GM23338 (cell line): ENCODE measurements around the gene TRIM71. TPM values are rescaled to one million over a fixed set of nuclear protein-coding genes. Genes with fewer than 3 reads are reported as not detected.

ENCODE experiments used
- ATAC-seq: fragments of 200-7000 bp; cut with Tn5 transposase; 3 replicates; pipeline ENCODE4 v1.9.1; 2020
- DNase-seq: peaks from one replicate; pipeline ENCODE4 v3.0.0-alpha.2; 2015; ENCODE audit warnings: low spot score
- H2AFZ ChIP-seq: fragments of 200-600 bp; sonication (generic); 2 replicates; pipeline ENCODE4 v1.8.0; 2016; ENCODE audit warnings: antibody characterized with exemption, mild to moderate bottlenecking, moderate library complexity
- H3F3A ChIP-seq: fragments of 200-600 bp; sonication (generic); replicated peaks from 2 replicates; pipeline ENCODE4 v1.8.0; 2017; ENCODE audit warnings: antibody characterized with exemption, mixed run types, low read depth
- H3K27ac ChIP-seq: fragments of 200-600 bp; sonication (generic); 2 replicates; pipeline ENCODE4 v1.6.1; 2016; ENCODE audit warnings: low read depth
- H3K27me3 ChIP-seq: fragments of 200-600 bp; sonication (generic); 2 replicates; pipeline ENCODE4 v1.8.0; 2016; ENCODE audit warnings: mild to moderate bottlenecking, mixed run types, moderate library complexity; ENCODE audit not compliant: insufficient read depth
- H3K36me3 ChIP-seq: fragments of 200-600 bp; sonication (generic); 2 replicates; pipeline ENCODE4 v1.8.0; 2016; ENCODE audit warnings: mild to moderate bottlenecking; ENCODE audit not compliant: insufficient read depth
- H3K4me1 ChIP-seq: fragments of 200-600 bp; sonication (generic); 2 replicates; pipeline ENCODE4 v1.8.0; 2016; ENCODE audit warnings: mild to moderate bottlenecking, moderate library complexity; ENCODE audit not compliant: insufficient read depth
- H3K4me2 ChIP-seq: fragments of 200-600 bp; sonication (generic); 2 replicates; pipeline ENCODE4 v1.7.1; 2017; ENCODE audit warnings: mixed run types
- H3K4me3 ChIP-seq: fragments of 200-600 bp; sonication (generic); 2 replicates; pipeline ENCODE4 v1.6.1; 2016; ENCODE audit warnings: mixed run types
- H3K79me2 ChIP-seq: fragments of 200-600 bp; sonication (generic); replicated peaks from 2 replicates; pipeline ENCODE4 v1.8.0; 2017; ENCODE audit warnings: mild to moderate bottlenecking; ENCODE audit not compliant: insufficient read depth
- H3K9me2 ChIP-seq: fragments of 200-600 bp; sonication (generic); 2 replicates; pipeline ENCODE4 v1.8.0; 2017; ENCODE audit not compliant: insufficient read depth
- H4K20me1 ChIP-seq: fragments of 200-600 bp; sonication (generic); replicated peaks from 2 replicates; pipeline ENCODE4 v1.8.0; 2017; ENCODE audit warnings: mild to moderate bottlenecking; ENCODE audit not compliant: insufficient read depth
- H3K27ac Mint-ChIP-seq: 2 replicates; pipeline ENCODE4 v1.8.0; 2020; ENCODE audit warnings: inconsistent platforms, mild to moderate bottlenecking, moderate library complexity, mixed read lengths
- H3K27me3 Mint-ChIP-seq: 3 replicates; pipeline ENCODE4 v1.8.0; 2022; ENCODE audit warnings: low read depth, mild to moderate bottlenecking, moderate library complexity, mixed read lengths, inconsistent platforms; ENCODE audit not compliant: insufficient read depth, poor library complexity
- H3K36me3 Mint-ChIP-seq: 3 replicates; pipeline ENCODE4 v1.8.0; 2021; ENCODE audit warnings: low read depth, mild to moderate bottlenecking, inconsistent platforms, moderate library complexity, mixed read lengths
- H3K4me1 Mint-ChIP-seq: 3 replicates; pipeline ENCODE4 v1.8.0; 2020; ENCODE audit warnings: mild to moderate bottlenecking, inconsistent platforms, mixed read lengths
- H3K4me3 Mint-ChIP-seq: 3 replicates; pipeline ENCODE4 v1.8.0; 2021; ENCODE audit warnings: moderate library complexity, mild to moderate bottlenecking, inconsistent platforms, mixed read lengths
- H3K9me3 Mint-ChIP-seq: 3 replicates; pipeline ENCODE4 v1.8.0; 2020; ENCODE audit warnings: moderate library complexity, mild to moderate bottlenecking, inconsistent platforms, mixed read lengths
- CREB1 ChIP-seq: fragments of 250-450 bp; sonication (Bioruptor Pico); IDR thresholded peaks from 2 replicates; pipeline ENCODE4 v1.5.0; 2020; ENCODE audit warnings: low read depth, mild to moderate bottlenecking, moderate library complexity
- EZH2 ChIP-seq: fragments of 200-600 bp; sonication (generic); IDR thresholded peaks from one replicate; pipeline ENCODE4 v1.8.0; 2017; ENCODE audit warnings: antibody characterized with exemption, mild to moderate bottlenecking, low read depth; ENCODE audit not compliant: unreplicated experiment
- EZH2phosphoT487 ChIP-seq: fragments of 200-600 bp; sonication (generic); IDR thresholded peaks from one replicate; pipeline ENCODE4 v1.8.1; 2018; ENCODE audit warnings: antibody characterized with exemption; ENCODE audit not compliant: unreplicated experiment
- JUNB ChIP-seq: IDR thresholded peaks from one replicate; pipeline ENCODE4 v1.6.1; 2016; ENCODE audit warnings: antibody characterized with exemption; ENCODE audit not compliant: unreplicated experiment
- NANOG ChIP-seq: IDR thresholded peaks from 2 replicates; pipeline ENCODE4 v1.6.1; 2016; ENCODE audit warnings: antibody characterized with exemption, borderline replicate concordance
- POLR2AphosphoS5 ChIP-seq: IDR thresholded peaks from 2 replicates; pipeline ENCODE4 v1.6.1; 2016; ENCODE audit warnings: antibody characterized with exemption, low read depth
- STAT1 ChIP-seq: IDR thresholded peaks from one replicate; pipeline ENCODE4 v1.6.1; 2016; ENCODE audit warnings: antibody characterized with exemption; ENCODE audit not compliant: unreplicated experiment
- ZNF114 ChIP-seq: fragments of 250-450 bp; sonication (Bioruptor Pico); IDR thresholded peaks from 2 replicates; pipeline ENCODE4 v1.5.0; 2020; ENCODE audit warnings: mild to moderate bottlenecking, moderate library complexity
- ZNF331 ChIP-seq: fragments of 250-450 bp; sonication (Bioruptor Pico); IDR thresholded peaks from 2 replicates; pipeline ENCODE4 v1.5.0; 2020; ENCODE audit warnings: low read depth, mild to moderate bottlenecking, moderate library complexity
- polyA plus RNA-seq: library from polyadenylated mRNA; unstranded; fragments of >200 nt; fragmentation: Nextera tagmentation; extraction: Ambion mirVana; gene quantifications from 2 replicates; pipeline ENCODE4 v1.2.1, GENCODE V29; 2016
- total RNA-seq: library from RNA; depleted of rRNA; stranded (reverse); fragments of >200 nt; shearing (Covaris generic); gene quantifications from 2 replicates; pipeline ENCODE4 v1.2.3, GENCODE V29; 2014
- TF ChIP-seq, protein P1 (sequence below), 2 experiments: fragments of 200-600 bp in 1 of 2; sonication (generic) in 1 of 2; conservative IDR thresholded peaks; 2 replicates each; pipeline versions ENCODE4 v1.5.1 to v1.6.1; 2016 to 2017; ENCODE audit warnings: antibody characterized with exemption in 2 of 2, low read depth in 2 of 2, mild to moderate bottlenecking in 2 of 2, moderate library complexity in 1 of 2
- TF ChIP-seq, protein P2 (sequence below): fragments of 250-450 bp; sonication (Bioruptor Pico); IDR thresholded peaks from 2 replicates; pipeline ENCODE4 v1.5.0; 2020; ENCODE audit warnings: mild to moderate bottlenecking, moderate library complexity

TRIM71 gene
- total and polyA plus RNA-seq, 2 experiments from 2014 or later, result 71.5 to 346 TPM

DNA sequence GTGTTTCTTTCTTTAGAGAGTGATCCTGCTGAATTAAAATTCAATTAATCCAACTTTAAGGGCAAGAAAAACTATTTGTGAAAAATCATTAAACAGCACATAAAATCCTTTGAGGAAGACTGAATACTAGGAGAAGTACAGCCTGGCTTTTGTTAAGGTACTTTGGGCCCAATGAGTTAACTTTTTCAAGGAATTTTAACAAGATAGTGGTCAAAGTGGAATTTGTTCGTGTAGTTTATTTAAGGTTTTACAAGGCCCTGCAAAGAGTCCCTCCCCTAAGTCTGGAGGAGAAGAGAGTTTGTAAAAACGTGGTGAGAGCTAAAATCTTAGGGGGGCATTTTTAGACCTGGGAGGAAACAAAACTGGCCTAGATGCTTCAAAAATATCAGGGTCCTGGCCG, 26.0 kb upstream of the TRIM71 start:
- Histone ChIP-seq H3K4me2 (no peak overlapping the region), H3K4me3 (no peak overlapping the region), H3K27ac (no peak overlapping the region), H3K9me2 (no peaks in the 10 kb centered on the region), H2AFZ (no peak overlapping the region), H3F3A (peaks cover 2% of the 10 kb centered on the region; the same call in 1 of the 2 replicates), H4K20me1 (0 out of 2 replicates have a peak, but pooled peaks cover 3% of the 10 kb centered on the region), H3K27me3 (no peaks in the 10 kb centered on the region), H3K36me3 (no peaks in the 10 kb centered on the region), H3K79me2 (peaks cover 14% of the 10 kb centered on the region), H3K4me1 (peaks cover 7% of the 10 kb centered on the region; the same call in 1 of the 2 replicates)
- ATAC-seq (no peak), DNase-seq (no peak)
- H3K9me3 Mint-ChIP-seq, result peaks cover 12% of the 10 kb centered on the region
- peaks cover 8% of the 10 kb centered on the region for H3K27me3 Mint-ChIP-seq
- no peak for TF ChIP-seq ZNF114 (CRISPR knock-in tag)
- peaks cover 25% of the 10 kb centered on the region for H3K4me1 Mint-ChIP-seq
- no peak overlapping the region for H3K27ac Mint-ChIP-seq
- no peak overlapping the region for H3K4me3 Mint-ChIP-seq
- H3K36me3 Mint-ChIP-seq, result peaks cover 37% of the 10 kb centered on the region

DNA sequence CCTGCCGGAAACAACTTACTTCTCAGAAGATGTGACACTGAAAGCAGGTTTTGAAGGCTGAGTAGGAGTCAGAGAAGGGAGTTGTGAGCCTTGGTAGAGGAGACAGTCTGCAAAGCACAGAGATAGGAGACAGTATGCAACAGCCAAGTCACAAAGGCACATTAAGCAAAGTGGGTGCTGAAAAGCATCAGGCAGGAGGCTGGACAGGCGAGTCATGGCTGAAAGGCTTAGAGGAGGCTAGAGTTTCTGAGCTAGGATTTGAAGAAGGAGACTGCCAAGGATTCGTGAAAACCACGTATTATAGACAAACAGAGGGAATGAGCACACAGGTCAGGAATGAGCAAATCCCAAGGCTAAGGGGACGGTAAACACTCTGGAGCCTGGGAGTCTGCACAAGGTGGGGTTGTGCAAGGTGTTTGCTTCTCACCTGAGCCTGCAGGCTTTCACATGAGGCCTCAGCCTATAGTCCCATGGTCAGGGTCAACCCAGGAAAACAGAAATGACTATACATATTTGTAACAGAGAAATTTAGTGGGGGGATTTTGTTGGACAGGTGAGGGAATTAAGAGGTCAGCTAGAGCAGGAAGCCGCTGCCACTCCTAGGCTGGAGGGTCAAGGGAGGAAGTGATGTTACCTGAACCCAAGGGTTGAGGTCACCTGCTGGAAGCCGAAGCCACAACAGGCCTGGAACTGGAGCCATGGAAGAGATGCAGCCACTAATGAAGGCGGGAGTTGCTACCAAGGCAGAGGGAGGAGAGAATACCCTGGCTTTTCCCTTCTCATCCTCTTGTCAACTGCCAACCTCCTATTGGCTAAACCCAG, 23.1 kb upstream of the TRIM71 start:
- no peaks in the 10 kb centered on the region for H3K27me3 ChIP-seq
- Mint-ChIP-seq H3K9me3 (peaks cover 14% of the 10 kb centered on the region), H3K4me3 (no peak overlapping the region), H3K27ac (no peak overlapping the region; the same call in 1 of the 2 replicates), H3K27me3 (peaks cover 6% of the 10 kb centered on the region), H3K36me3 (peaks cover 36% of the 10 kb centered on the region), H3K4me1 (peaks cover 24% of the 10 kb centered on the region)
- peaks cover 3% of the 10 kb centered on the region; the same call in 1 of the 2 replicates for H3K79me2 ChIP-seq
- no peaks in the 10 kb centered on the region for H3K9me2 ChIP-seq
- H3K36me3 ChIP-seq, result no peaks in the 10 kb centered on the region
- 0 out of 2 replicates have a peak, but pooled peaks cover 2% of the 10 kb centered on the region for H3F3A ChIP-seq
- no peak overlapping the region for H3K4me2 ChIP-seq
- no peak overlapping the region for H2AFZ ChIP-seq
- H3K4me1 ChIP-seq, result peaks cover under 1% of the 10 kb centered on the region
- 0 out of 2 replicates have a peak overlapping the region, but pooled peaks have one; percentile 26 for H3K27ac ChIP-seq
- ATAC-seq, result peak; percentile 26
- H3K4me3 ChIP-seq, result no peak overlapping the region
- no peak for DNase-seq
- H4K20me1 ChIP-seq, result no peaks in the 10 kb centered on the region
- TF ChIP-seq, protein P1, sequence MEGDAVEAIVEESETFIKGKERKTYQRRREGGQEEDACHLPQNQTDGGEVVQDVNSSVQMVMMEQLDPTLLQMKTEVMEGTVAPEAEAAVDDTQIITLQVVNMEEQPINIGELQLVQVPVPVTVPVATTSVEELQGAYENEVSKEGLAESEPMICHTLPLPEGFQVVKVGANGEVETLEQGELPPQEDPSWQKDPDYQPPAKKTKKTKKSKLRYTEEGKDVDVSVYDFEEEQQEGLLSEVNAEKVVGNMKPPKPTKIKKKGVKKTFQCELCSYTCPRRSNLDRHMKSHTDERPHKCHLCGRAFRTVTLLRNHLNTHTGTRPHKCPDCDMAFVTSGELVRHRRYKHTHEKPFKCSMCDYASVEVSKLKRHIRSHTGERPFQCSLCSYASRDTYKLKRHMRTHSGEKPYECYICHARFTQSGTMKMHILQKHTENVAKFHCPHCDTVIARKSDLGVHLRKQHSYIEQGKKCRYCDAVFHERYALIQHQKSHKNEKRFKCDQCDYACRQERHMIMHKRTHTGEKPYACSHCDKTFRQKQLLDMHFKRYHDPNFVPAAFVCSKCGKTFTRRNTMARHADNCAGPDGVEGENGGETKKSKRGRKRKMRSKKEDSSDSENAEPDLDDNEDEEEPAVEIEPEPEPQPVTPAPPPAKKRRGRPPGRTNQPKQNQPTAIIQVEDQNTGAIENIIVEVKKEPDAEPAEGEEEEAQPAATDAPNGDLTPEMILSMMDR (conservative IDR thresholded peaks at IDR 0.05; ENCODE audit: low read depth in 2 of 2), result no peak
- TF ChIP-seq EZH2phosphoT487 (no peak), EZH2 (no peak), CREB1 (CRISPR knock-in tag) (no peak), STAT1 (no peak), NANOG (no peak), POLR2AphosphoS5 (no peak), JUNB (no peak), ZNF331 (CRISPR knock-in tag) (no peak)
- TF ChIP-seq, protein P2, sequence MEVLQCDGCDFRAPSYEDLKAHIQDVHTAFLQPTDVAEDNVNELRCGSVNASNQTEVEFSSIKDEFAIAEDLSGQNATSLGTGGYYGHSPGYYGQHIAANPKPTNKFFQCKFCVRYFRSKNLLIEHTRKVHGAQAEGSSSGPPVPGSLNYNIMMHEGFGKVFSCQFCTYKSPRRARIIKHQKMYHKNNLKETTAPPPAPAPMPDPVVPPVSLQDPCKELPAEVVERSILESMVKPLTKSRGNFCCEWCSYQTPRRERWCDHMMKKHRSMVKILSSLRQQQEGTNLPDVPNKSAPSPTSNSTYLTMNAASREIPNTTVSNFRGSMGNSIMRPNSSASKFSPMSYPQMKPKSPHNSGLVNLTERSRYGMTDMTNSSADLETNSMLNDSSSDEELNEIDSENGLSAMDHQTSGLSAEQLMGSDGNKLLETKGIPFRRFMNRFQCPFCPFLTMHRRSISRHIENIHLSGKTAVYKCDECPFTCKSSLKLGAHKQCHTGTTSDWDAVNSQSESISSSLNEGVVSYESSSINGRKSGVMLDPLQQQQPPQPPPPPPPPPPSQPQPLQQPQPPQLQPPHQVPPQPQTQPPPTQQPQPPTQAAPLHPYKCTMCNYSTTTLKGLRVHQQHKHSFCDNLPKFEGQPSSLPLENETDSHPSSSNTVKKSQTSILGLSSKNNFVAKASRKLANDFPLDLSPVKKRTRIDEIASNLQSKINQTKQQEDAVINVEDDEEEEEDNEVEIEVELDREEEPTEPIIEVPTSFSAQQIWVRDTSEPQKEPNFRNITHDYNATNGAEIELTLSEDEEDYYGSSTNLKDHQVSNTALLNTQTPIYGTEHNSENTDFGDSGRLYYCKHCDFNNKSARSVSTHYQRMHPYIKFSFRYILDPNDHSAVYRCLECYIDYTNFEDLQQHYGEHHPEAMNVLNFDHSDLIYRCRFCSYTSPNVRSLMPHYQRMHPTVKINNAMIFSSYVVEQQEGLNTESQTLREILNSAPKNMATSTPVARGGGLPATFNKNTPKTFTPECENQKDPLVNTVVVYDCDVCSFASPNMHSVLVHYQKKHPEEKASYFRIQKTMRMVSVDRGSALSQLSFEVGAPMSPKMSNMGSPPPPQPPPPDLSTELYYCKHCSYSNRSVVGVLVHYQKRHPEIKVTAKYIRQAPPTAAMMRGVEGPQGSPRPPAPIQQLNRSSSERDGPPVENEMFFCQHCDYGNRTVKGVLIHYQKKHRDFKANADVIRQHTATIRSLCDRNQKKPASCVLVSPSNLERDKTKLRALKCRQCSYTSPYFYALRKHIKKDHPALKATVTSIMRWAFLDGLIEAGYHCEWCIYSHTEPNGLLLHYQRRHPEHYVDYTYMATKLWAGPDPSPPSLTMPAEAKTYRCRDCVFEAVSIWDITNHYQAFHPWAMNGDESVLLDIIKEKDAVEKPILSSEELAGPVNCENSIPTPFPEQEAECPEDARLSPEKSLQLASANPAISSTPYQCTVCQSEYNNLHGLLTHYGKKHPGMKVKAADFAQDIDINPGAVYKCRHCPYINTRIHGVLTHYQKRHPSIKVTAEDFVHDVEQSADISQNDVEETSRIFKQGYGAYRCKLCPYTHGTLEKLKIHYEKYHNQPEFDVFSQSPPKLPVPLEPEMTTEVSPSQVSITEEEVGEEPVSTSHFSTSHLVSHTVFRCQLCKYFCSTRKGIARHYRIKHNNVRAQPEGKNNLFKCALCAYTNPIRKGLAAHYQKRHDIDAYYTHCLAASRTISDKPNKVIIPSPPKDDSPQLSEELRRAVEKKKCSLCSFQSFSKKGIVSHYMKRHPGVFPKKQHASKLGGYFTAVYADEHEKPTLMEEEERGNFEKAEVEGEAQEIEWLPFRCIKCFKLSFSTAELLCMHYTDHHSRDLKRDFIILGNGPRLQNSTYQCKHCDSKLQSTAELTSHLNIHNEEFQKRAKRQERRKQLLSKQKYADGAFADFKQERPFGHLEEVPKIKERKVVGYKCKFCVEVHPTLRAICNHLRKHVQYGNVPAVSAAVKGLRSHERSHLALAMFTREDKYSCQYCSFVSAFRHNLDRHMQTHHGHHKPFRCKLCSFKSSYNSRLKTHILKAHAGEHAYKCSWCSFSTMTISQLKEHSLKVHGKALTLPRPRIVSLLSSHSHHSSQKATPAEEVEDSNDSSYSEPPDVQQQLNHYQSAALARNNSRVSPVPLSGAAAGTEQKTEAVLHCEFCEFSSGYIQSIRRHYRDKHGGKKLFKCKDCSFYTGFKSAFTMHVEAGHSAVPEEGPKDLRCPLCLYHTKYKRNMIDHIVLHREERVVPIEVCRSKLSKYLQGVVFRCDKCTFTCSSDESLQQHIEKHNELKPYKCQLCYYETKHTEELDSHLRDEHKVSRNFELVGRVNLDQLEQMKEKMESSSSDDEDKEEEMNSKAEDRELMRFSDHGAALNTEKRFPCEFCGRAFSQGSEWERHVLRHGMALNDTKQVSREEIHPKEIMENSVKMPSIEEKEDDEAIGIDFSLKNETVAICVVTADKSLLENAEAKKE, result no peak
